Epidermal melanocyte (primary cell): Measurements from ENCODE around the gene DSE.

Source experiments
- DNase-seq: peaks from one replicate; pipeline ENCODE4 v3.0.0; 2011; ENCODE audit warnings: low spot score; ENCODE audit not compliant: insufficient read length

Gene DSE

DNA sequence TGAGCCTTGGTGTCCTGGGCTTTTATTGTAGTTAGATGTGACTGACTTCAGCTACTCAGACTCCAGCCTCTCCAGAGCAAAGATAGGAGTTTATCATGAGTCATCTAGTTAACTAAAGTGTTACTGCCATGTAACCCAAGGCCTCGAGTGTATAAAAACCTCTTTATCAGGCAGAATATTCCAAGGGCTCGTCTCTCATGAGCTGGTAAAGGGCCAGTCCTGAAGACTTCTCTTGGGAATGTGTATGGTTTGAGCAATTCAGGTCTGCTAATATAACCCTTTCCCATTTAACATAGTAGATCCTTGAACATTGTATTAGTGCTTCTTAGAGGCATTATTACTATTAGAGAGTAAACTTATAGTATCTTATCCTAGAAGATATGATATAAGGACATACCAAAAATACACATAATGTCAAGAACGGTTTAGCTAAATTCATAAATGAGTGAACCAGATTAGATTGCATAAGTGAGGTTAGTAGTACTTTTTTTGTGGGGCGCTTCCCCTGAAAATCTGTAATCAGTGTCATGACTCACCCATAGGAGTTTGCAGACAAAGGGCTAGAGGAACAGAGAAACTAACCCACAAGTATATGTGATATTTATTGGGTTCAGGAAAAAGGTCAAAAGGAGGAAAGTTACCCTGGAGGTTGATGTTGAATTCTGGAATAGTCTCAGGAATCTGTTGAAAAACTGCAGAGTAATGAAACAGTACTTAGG is 16.0 kb downstream of the DSE start:
- no peak for DNase-seq

DNA sequence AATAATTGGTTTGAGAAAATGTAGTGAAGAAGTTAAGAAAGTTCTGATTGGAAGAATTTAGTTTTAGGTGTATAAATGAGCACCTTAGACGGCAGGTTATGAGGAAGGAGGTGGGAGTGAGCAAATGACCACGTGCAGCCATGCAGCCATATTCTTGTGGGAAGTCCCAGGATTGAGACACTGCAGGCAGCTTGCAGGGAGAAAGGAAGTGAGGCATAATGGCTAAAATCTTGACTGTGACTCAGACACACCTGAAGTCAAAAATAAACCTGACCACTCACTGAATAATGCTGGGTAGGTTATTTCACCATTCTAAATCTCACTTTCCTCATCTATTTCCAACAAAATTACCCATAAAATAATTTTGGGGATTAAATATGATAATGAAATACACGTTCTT is 16.6 kb downstream of the DSE start:
- DNase-seq: no peak

DNA sequence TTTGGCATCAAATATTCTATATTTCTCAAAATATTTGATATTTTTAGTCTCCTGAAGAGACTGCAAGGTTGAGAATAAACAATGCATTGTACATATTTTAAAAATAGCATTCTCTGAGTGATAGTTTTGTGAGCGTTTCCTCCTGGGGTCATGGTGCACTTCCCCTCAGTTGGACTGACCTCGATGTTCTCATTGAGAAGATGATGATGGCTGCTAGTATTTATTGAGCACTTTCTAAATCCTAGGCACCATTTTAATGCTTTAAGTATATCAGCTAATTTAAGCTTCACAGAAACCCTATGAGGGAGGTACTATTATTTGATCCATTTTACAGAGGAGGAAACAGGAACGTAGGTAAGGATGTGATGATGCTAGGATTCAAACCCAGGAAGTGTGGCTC is 18.2 kb downstream of the DSE start:
- DNase-seq: no peak

DNA sequence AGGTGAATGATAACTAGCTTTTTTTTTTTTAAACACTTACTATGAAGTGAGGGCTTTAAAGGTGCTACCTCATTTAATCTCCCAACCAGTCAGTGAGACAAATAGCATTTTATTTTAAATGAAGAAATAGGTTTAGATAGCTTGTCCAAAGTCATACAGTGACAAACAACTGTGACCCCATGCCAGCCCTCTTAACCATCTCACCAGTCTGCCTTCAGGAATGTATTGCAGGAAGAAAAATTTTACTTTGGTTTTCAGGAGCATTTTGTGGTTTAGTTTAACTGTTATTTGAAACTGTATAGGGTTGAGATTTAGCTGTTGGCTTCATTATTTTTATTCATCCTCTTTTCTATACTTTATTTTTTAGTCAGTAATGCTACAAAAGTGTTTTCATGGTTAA is 18.6 kb downstream of the DSE start:
- no peak for DNase-seq

DNA sequence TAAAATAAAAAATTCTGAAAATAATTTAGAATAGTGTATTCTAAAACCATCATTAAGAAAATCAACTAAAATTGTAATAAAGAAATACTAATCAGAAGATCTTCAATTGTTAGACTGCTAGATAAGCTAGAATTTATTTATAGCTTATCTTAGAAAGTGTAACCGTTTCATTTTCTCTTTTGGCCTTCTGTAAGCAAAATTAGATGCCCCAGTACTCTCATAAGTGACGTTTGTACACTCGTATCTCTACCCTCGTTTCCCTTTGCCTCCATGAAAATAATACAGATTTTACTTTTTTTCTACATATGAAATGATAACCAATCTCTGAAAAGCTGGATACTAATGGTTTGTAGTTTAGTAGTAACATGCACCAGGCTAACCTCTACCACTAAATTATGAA is 19.8 kb downstream of the DSE start:
- DNase-seq: no peak

DNA sequence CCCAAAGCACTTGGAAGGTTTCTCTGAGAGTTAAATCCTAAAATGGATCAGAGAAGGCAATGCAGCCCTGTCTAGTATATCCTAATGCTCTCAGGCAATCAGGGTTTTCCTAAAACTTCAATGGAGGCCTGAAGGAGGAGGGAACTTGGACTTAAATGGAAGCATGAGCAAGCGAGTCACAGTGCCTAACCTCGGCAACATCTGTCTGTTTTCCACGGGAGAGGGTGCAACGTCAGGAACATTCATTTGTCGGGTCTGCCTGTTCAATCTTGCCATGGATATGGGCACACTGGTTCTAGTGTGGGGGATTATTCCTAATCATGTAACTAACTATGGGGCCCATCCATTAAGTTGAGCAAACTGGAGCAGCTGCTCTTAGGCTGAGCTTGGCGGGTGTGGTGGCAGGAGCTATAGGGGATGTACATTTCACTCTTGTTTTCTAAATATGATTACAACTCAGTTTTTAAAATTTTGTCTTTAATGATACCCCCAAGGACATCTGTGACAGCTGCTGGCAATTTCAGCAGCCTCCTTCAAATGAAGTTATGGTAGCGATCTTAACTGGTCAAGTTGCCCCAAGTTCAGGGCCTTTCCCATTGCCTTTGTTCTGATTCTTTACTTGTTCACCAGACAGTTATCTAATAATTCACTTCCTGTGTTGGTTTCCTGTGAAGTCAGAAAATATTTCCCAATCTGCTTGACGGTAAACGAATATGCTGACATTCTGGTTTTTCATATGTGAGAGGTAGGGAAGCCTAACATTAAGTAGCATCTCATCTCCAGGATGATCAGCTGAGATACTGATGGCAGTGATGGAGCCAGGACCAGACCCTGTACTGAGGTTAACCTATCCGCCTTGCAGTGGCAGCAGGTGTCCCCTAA is 21.6 kb downstream of the DSE start:
- DNase-seq: no peak

DNA sequence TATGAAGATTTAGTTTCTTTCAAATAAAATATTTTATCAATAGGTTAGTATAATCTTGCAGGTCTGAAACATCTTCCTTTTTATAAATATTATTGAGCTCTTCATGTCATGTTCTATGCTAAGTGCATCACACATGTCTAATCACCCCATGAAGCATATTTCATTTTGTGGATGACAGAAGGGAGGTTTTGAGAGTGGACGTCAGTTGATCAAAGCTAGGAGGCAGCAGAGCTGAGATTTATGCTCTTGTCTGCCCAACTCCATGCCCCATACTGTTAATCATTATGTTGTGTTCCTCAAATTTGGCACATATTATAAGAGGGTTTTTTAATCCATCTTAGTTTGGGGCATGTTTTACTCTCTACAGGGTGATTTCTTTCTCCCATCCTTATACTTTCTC is 22.7 kb downstream of the DSE start:
- no peak for DNase-seq

DNA sequence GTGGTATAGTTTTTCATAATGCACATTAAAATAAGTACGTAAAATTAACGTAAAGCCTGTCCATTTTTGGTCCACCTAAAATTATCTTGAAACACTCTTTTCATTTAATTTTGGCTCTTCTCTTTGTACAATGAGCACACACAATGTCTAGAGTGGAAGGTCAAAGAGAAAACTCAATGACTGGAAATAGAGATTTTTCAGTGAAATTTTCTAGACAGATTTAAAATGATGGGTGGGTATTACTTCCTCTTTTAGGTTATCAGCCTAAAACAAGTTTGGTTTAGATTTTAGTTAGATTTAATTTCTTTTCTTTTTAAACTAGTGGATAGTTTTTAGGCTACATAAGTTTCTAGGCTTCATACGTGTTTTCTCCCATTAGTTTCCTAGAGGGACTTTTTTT is 24.9 kb downstream of the DSE start:
- no peak for DNase-seq

DNA sequence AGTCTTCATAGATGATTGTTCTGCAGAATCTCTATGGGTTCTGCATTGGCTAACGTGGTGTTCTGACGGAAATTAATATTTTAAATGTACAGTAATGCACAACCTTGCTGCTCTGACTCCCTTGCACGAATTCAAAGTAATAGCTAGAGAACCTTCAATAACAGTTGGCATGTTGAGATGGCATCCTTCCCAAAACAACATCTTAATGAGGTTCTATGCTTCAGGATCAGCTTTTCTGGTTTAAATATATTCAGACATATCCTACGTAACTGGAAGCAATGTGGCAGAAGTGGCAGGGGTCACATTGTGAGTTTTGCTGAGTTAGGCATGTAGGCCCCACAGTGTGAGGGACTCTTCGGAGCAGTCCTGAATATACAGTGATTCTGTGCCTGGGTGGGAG is 25.7 kb downstream of the DSE start:
- DNase-seq: no peak

DNA sequence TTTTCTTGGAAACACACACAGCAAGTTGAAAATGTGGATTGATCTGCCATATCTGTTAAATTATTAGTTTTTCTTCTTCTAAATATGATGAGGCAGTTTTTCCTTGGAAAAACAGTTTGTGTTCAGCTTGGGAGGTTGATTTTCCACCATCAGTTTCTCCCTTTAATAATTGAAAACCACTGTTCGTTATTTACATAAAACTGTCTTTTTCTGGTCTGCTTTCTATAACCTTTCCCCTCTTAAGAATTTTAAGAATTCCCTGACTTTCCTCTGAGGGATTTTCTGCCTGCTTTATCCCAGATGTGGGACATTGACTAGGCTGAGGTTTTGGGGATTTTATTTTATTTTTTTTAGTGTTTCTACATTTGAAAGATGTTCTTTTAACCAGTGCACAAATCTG is 27.2 kb downstream of the DSE start:
- no peak for DNase-seq

DNA sequence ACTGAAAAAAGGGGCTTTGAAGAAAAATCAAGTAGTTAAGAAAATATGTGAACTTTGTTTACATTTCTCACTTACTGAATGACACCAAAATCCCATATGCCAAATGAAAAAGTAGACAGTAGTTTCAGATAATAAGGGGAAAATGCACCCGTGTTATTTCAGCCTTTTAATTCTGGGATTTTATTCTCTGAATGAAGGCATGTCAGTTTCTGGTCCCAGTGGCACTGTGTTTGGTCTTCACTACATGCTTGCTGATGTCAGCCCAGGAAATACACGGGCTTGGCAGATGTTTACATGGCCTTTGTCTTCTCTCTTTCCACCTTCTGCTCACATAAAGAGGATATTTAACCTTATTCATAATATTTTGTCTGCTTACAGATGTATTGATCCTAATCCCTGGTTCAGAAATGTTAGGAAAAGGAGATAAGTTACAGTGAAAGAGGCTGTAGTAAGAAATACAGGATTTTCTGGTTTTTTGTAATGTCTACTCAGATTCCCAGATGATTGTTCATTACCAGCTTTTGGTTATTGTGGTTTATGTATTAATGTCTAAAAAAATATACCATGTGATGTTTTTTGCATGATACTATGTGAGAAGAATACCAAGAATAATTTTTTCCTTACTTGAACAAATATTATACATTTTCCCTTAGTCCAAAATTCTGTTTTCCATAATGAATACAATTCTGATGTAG is 27.7 kb downstream of the DSE start:
- no peak for DNase-seq

DNA sequence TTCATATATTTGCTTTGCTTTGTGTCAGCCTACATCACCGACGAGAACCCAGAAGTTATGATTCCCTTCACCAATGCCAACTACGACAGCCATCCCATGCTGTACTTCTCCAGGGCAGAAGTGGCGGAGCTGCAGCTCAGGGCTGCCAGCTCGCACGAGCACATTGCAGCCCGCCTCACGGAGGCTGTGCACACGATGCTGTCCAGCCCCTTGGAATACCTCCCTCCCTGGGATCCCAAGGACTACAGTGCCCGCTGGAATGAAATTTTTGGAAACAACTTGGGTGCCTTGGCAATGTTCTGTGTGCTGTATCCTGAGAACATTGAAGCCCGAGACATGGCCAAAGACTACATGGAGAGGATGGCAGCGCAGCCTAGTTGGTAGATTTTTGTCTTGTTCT is 28.5 kb downstream of the DSE start:
- DNase-seq: no peak

DNA sequence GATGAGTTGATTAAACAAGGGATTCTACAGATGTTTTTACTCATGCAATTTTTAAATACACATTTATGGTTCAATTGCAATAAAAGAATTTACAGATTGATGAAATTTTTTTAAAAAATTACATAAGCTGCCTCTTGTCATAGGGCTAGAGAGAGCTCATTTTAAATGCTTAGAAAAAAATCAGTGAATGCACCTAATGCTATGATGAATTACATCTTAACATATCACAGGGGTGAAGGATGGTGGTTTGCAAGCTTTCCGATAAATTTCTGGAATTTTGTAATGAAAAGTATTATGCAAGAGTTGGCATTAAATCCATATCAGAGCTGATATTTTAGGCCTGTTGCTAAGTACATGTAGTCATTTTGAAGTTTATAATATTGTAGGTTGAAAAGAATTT is 29.6 kb downstream of the DSE start:
- DNase-seq: no peak

DNA sequence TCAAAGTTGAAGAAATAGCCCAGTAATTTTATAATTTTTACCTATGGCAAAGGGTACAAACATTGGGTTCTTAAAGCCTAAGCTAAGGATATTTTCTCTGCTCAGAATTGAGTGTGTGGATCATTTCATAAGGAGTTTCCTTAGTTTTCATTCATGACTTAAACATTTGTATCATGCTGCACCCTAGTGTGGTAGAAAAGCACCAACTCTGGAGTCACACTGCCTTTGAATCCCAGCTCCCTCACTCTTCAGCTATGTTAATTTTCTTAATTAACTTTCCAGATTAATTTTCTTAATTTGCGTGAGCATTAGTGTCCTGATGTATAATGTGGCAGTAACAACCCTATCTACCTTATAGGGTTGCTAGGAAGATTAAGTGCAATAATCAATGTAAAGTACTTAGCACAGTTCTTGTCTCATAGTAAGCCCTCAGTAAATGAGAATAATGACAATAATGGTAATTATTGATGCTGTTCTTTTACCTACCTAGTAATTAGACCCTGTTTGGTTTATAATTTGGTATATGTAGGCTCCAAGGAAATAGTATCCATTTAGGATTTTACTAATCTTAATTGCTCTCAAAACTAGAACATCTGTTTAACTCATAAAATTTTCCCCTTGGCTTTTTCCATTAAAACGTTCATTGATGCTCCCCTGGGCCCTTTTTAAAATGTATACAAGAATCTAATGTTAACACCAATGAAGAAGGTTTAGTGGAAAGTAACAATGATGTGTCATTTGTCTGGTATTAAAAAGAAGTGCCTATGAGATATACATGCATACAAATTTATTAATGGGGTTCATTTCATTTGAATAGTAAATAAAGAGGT is 31.6 kb downstream of the DSE start:
- no peak for DNase-seq

DNA sequence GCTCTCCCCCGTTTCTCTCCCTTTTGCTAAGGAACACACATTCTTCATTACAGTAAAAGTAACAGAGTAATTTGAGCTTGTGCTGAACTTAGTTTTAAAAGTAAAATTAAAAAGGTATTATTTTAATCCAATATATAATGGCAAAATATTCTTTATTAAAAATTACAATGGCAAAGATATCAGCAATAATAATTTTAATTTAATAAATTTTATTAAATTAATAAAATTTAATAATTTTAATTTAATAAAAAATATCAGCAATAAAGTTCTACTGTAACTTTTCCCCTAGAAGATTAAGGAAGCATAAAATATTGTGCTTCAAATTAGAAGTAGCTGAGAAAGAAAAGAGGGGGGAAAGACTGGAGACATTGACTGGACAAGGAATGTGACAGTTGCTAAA is 32.5 kb downstream of the DSE start:
- DNase-seq: no peak

DNA sequence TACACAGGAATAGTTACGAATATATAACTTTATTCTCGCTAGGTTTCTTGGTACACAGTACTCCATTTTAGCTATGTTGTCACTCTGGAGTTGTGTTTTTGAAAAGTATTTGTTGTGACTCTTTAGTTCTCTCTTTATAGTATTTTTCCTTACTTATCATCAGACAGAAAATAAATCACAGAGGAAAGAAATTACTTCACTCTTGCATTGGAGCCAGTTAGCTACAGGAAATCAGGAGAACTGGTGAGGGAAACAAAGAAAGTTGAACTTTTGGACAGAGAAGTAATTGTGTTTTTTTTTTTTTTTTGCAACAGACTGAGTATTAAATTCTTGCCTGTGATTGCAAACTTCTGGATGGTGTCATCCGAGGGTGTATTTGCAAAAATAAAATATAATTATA is 33.9 kb downstream of the DSE start:
- DNase-seq: no peak

DNA sequence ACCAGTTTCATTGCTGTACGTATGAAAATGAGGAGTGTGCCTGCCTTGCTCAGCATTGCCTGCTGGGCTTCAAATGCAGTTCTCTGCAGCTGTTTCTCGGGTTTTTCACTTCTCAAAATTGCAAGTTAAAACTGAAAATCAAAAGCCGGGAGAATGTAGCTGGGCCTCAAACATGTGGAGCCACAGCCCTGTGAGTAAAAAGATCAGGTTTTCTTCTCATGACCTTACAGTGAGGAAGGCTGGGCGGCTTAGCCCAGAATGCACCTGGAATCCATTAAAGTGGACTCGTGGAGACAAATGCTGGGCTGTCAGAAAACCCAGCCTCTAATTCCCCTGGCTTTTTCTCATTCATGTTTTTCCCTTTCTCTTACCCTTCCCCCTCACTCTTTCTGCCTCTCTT is 34.4 kb downstream of the DSE start:
- DNase-seq: no peak

DNA sequence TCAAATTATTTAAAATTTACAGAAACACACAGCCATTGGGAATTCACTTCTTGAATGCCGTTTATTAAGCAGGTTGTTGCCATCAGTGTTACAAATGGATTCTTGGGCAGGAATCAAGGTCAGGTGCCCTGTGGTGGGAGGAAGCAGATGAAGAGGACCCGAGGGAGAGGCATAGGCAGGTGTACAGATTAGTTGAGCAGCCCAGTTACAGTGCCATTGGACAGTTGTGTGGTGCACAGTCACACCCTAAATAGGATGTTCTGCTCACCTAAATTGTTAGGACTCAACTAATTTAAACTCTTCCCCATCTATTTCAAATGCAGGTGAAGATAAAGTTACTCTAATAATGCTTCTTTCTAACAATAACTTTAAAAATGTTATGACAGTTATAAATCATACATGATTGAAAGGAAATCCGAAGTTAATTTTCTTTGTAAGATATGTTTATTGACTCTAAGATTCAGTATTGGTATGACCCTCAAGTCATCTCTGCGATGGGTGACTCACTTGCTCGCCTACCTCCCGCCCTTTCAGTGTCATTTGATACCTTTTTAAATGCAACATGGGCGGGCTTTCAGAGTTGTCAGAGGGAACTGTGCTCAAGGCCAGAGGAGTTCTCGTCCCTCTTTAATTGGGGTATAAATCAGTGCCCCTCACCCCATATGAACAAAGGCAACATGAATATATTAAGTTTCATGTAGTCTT is 35.1 kb downstream of the DSE start:
- DNase-seq: no peak

DNA sequence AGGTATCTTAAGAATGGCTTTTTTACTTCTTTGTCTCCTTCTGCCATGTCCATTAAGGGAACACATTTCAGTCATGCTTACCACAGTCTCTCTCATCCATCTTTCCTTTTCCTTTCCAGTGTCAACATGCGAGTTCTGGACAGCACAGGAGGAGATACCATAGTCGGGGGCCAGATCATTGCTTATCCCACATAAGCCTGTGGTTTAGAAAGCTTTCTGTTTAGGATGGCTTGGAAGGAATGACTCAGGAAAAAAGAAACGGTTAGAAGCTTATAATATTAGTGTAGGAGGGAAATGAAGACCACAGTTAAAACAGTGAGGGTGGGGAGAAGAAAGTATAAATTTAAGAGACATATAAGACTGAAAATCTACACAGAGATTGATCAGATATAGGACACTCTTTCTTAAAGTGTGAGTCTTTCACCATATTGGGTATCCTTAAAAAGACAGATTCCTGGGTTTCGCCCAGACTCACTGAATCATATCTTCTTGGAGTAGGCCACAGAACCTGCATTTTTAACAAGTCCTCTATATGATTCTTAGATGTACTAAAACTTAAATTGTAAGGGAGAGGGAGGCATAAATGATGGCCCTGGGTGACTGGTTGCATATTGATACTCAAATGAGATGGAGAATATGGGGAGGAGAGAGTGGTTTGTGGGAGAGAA is 36.1 kb downstream of the DSE start:
- DNase-seq: no peak

DNA sequence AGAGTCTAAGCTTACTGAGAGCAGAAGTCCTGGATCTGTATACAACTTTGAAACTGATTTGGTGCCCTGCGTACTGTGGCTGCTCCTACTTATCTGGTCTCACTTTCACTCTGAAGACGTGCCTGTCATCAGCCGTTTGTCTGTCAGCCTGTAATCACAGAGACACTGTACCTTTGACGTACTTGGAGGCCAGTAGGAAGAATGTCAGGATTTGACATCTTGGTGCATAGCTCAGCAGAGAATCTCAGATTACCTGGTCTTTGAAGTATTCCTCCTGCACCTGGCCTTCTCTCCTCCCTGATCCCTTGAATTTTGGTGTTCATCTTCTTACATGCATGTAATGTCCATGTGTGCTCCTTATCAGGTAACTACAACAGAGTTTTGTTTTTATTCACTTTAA is 37.7 kb downstream of the DSE start:
- DNase-seq: no peak
